AG04450 (cell line): Measurements from ENCODE around the gene AHNAK2. TPM values are rescaled to one million over a fixed set of nuclear protein-coding genes. Genes with fewer than 3 reads are reported as not detected.

Experiments
- CTCF ChIA-PET: fragments of 300-600, 350-600 bp; formaldehyde crosslinking; extraction: SDS; loops from one replicate; lab custom pipeline; 2022; ENCODE audit warnings: antibody characterized with exemption, inconsistent platforms; lab: Charles Lee
- POLR2A ChIA-PET: fragments of 350-600 bp; formaldehyde crosslinking; extraction: SDS; loops from one replicate; lab custom pipeline; 2021; ENCODE audit warnings: antibody characterized with exemption, inconsistent platforms; lab: Yijun Ruan, JAX
- DNase-seq: peaks from one replicate; pipeline ENCODE4 v3.0.0-alpha.2; 2011; ENCODE audit warnings: low read depth, low spot score
- H3K27ac ChIP-seq: one replicate; pipeline ENCODE4 v1.5.1; 2012; ENCODE audit warnings: low read depth, low read length, control low read depth
- H3K27me3 ChIP-seq: one replicate; pipeline ENCODE4 v1.6.0; 2012; ENCODE audit warnings: low read length; ENCODE audit not compliant: control insufficient read depth, insufficient read depth
- H3K4me3 ChIP-seq: 2 replicates; pipeline ENCODE4 v1.5.1; 2011; ENCODE audit warnings: mild to moderate bottlenecking, low read depth, low read length, control low read depth
- H3K9me3 ChIP-seq: 2 replicates; pipeline ENCODE4 v1.5.1; 2012; ENCODE audit warnings: low read length; ENCODE audit not compliant: control insufficient read depth, insufficient read depth
- CTCF ChIP-seq: IDR thresholded peaks from 2 replicates; pipeline ENCODE4 v1.5.1; 2011; ENCODE audit warnings: low read depth, low read length, control low read depth, inconsistent platforms
- polyA plus RNA-seq: library from polyadenylated mRNA; depleted of rRNA; stranded (reverse); fragments of >200 nt; gene quantifications from 2 replicates; pipeline ENCODE4 v1.2.3, GENCODE V29; 2011

Gene AHNAK2
- polyA plus RNA-seq, 1 experiment, result 10.0 TPM

GRCh38 chr14:104897330-104898194 is 80.6 kb downstream of the AHNAK2 start:
- ChIA-PET POLR2A (no interaction called here), CTCF (interaction anchor here (0.5 to 4.4 kb wide), 7 partner anchors 11 to 198 kb away, joined by 3 to 62 read pairs (median 6); no protein-coding TSS in a partner anchor)
- H3K9me3 ChIP-seq, result no peaks in the 10 kb centered on the region; the same call in 1 of the 2 replicates
- H3K27ac ChIP-seq, result no peak overlapping the region
- peaks cover 6% of the 10 kb centered on the region for H3K27me3 ChIP-seq
- no peak overlapping the region for H3K4me3 ChIP-seq
- TF ChIP-seq CTCF, result no peak
- DNase-seq, result no peak

DNA sequence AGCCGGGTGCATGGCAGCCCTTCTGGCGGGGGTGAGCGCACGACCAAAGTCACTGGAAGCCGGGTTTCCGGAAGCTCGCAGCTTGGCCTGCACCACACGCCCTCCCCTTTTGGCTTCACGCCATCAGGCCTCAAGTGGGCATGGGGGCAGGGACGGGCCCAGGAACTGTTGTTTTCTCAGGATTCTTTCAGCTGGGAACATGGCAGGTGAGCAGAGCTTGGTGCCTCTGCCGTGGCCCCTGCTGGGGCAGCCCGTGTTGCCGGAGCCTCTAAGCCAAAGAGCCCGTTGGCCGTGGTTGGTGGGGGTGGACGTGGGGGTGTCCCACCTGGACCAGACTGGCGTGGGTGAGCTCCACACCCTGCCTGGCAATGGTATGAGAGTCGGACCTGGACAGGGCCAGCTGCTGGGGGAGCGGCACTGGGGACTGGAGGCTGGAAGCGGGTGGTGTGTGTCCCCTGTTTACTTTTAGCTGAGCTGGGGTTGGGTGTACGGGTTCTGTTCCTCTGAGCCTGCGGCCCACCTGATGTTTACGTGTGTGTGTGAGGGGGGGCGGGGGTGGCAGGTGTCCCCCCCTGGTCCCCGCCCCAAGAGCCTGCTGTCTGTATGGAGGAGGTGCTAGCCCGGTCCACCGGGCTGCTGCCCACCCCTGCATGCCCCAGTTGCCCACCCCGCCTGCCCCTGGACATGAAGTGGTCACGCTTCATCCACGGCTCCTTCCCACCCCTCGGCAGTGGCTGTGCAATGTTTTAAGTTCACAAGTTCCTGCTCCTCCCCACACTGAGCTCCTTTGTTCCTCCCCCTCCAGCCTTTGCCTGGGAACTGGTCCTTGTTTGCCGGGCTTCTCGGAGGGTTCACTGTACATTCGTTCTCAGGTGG is 82.2 kb downstream of the AHNAK2 start:
- POLR2A ChIA-PET, result interaction anchor here (0.5 to 0.6 kb wide), 2 partner anchors 18 to 26 kb away, joined by 3 to 4 read pairs; no protein-coding TSS in a partner anchor
- CTCF ChIA-PET, result interaction anchor here (0.6 to 4.4 kb wide), 24 partner anchors 9 to 212 kb away, joined by 3 to 62 read pairs (median 4); partner anchors contain the start of gene CLBA1
- Histone ChIP-seq H3K27ac (no peak overlapping the region), H3K4me3 (no peak overlapping the region), H3K27me3 (peaks cover 3% of the 10 kb centered on the region), H3K9me3 (no peaks in the 10 kb centered on the region; the same call in 1 of the 2 replicates)
- DNase-seq, result no peak
- no peak for TF ChIP-seq CTCF

- no peak for DNase-seq
- H3K27me3 ChIP-seq, result no peaks in the 10 kb centered on the region
- H3K4me3 ChIP-seq, result no peak overlapping the region
- no peak overlapping the region for H3K27ac ChIP-seq
- ChIA-PET CTCF (interaction anchor here (0.6 to 4.4 kb wide), 10 partner anchors 9 to 955 kb away, joined by 3 to 62 read pairs (median 4); no protein-coding TSS in a partner anchor), POLR2A (interaction anchor here (0.6 kb wide), 1 partner anchor 17 kb away, joined by 4 read pairs; no protein-coding TSS in a partner anchor)
- TF ChIP-seq CTCF, result no peak
- no peaks in the 10 kb centered on the region; the same call in 1 of the 2 replicates for H3K9me3 ChIP-seq
Measured at GRCh38 chr14:104895207-104895785, 82.9 kb downstream of the AHNAK2 start.

- no peaks in the 10 kb centered on the region for H3K27me3 ChIP-seq
- no peak for TF ChIP-seq CTCF
- no peak for DNase-seq
- ChIA-PET CTCF (interaction anchor here (0.6 to 4.4 kb wide), 2 partner anchors 151 to 954 kb away, joined by 3 to 62 read pairs; no protein-coding TSS in a partner anchor), POLR2A (no interaction called here)
- no peak overlapping the region for H3K27ac ChIP-seq
- no peak overlapping the region for H3K4me3 ChIP-seq
- H3K9me3 ChIP-seq, result peaks cover under 1% of the 10 kb centered on the region; the same call in 1 of the 2 replicates
Measured at GRCh38 chr14:104894331-104895206, 83.6 kb downstream of the AHNAK2 start.
